Loucy (cell line): ENCODE data around the gene CD300LG.

ENCODE experiments used
- CTCF ChIP-seq: fragments of 200-600 bp; sonication (generic); conservative IDR thresholded peaks from 2 replicates; pipeline ENCODE4 v1.5.1; 2014; ENCODE audit warnings: mild to moderate bottlenecking, antibody characterized with exemption, low read length
- EZH2phosphoT487 ChIP-seq: fragments of 200-600 bp; IDR thresholded peaks from 2 replicates; pipeline ENCODE4 v1.6.1; 2018; ENCODE audit warnings: antibody characterized with exemption, mild to moderate bottlenecking, moderate library complexity, borderline replicate concordance

GRCh38 chr17:43832168-43832975 lies 14.6 kb upstream of the CD300LG start:
- no peak for TF ChIP-seq CTCF
- no peak for TF ChIP-seq EZH2phosphoT487
